HFF-Myc (cell line): ENCODE measurements around the gene TMCO4.

ENCODE experiments used
- DNase-seq: peaks from one replicate; pipeline ENCODE4 v3.0.0-alpha.2; 2011; ENCODE audit warnings: low read depth; ENCODE audit errors: extremely low read depth
- H3K4me3 ChIP-seq: replicated peaks from 2 replicates; pipeline ENCODE4 v1.5.1; 2011; ENCODE audit warnings: low read depth, mild to moderate bottlenecking, control low read depth, low read length
- CTCF ChIP-seq: IDR thresholded peaks from 2 replicates; pipeline ENCODE4 v1.5.1; 2012; ENCODE audit warnings: mild to moderate bottlenecking, low read depth, low read length, control low read depth; ENCODE audit errors: missing control alignments

The TMCO4 gene

GRCh38 chr1:19749685-19750084 lies 50.0 kb downstream of the TMCO4 start:
- no peak for TF ChIP-seq CTCF
- no peak overlapping the region for H3K4me3 ChIP-seq
- no peak for DNase-seq

DNA sequence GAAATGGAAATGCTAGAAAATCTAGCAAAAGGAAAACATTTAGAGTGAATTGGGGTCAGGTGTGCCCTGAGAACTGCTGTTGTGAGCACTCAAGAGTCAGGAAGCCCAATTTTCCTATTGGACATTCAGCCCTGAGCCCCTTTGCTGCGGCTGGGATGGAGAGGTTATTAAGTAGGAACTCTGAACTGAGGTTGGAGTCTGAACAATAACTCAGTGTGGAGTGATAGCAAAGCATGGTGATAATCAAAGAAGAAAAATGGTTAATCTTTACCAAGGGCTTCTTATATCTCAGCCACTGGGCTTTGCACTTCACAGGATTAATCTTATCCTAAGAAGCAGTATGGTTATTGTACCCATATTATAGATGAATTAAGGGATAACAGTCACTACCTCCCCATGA lies 52.0 kb downstream of the TMCO4 start:
- no peak for TF ChIP-seq CTCF
- H3K4me3 ChIP-seq, result no peak overlapping the region
- no peak for DNase-seq

GRCh38 chr1:19744886-19745285 lies 54.8 kb downstream of the TMCO4 start:
- H3K4me3 ChIP-seq, result no peak overlapping the region
- no peak for DNase-seq
- TF ChIP-seq CTCF, result no peak

- no peak overlapping the region for H3K4me3 ChIP-seq
- no peak for DNase-seq
- TF ChIP-seq CTCF, result no peak
Observed at GRCh38 chr1:19744335-19744743, 55.4 kb downstream of the TMCO4 start.

- no peak overlapping the region for H3K4me3 ChIP-seq
- no peak for TF ChIP-seq CTCF
Observed at GRCh38 chr1:19743793-19744192, 55.9 kb downstream of the TMCO4 start.

DNA sequence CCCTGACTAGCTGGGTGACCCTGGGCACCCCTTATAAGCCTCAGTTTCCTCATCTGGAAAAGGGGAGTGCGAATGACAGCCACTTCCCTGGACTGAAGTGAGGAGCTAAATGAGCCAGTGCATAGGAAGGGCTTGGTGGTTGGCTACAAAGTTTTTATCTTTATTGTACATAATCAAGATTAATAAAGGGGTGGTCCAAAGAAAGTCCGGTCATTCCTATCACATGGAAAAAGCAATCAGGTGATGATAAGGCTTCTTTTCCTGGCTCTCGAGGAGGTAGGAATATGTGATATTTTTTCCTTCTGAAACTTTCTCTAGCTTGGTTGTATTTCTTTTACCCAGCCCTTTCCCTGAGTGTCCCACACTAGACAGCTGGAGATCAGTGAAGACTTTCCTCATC lies 56.5 kb downstream of the TMCO4 start:
- no peak for DNase-seq
- H3K4me3 ChIP-seq, result no peak overlapping the region
- TF ChIP-seq CTCF, result no peak

More at GRCh38 chr1:19743793-19744192, 55.9 kb downstream of the TMCO4 start:
- no peak for DNase-seq

- DNase-seq, result no peak
- no peak overlapping the region for H3K4me3 ChIP-seq
- no peak for TF ChIP-seq CTCF
Observed at GRCh38 chr1:19739628-19740027, 60.1 kb downstream of the TMCO4 start.
